ENCODE data around the gene TAF5. TPM values are rescaled to one million over a fixed set of nuclear protein-coding genes. Genes with fewer than 3 reads are reported as not detected.

The TAF5 gene
- total RNA-seq, 5 donors from 2014 or later (not counting 1 experiment from before 2014, with no cell fraction given) = 5.6 to 7.0 (median 6.3) TPM

GRCh38 chr10:103396067-103396788, 28.5 kb downstream of the TAF5 start, which contains the start of the genes ATP5MK and PDCD11:
TSS of gene ATP5MK (minus strand) at chr10:103396475. CDS start at chr10:103392457, 4,018 bp downstream.
TSS of gene PDCD11 (plus strand) at chr10:103396626. CDS start at chr10:103398427, 1,801 bp downstream.
- Histone ChIP-seq H3K4me3 (ENCODE audit: control insufficient read depth in 1 of 2, extremely low read depth in 1 of 2, low read length in 1 of 2) (peak within 1 kb of the TSS; percentile 90 to 95), H3K27me3 (replicated peaks in 1 of 2; ENCODE audit: control insufficient read depth in 2 of 2, extremely low read depth in 1 of 2, insufficient read depth in 2 of 2, low read length in 1 of 2) (no peaks in the 10 kb centered on the region), H3K4me1 (ENCODE audit: control insufficient read depth in 1 of 2, extremely low read depth in 1 of 2, insufficient read depth in 2 of 2, low read length in 2 of 2) (peaks cover 5 to 23% of the 10 kb centered on the region in 2 experiments), H3K27ac (ENCODE audit: low read length) (peak within 1 kb of the TSS; percentile 50), H3K9me3 (no peaks in the 10 kb centered on the region), H3K36me3 (ENCODE audit: control insufficient read depth in 2 of 2, extremely low read depth in 1 of 2, insufficient read depth in 1 of 2, low read length in 1 of 2) (peaks cover 4 to 40% of the 10 kb centered on the region in 2 donors)
- H3K4me3 Mint-ChIP-seq = peak within 1 kb of the TSS; percentile 95 to 99 (median 97)
- ATAC-seq (replicated peaks in 1 of 4) (peak; percentile 98 to 100 (median 99)), DNase-seq (peak; percentile 83 to 98 (median 93))
- POLR2A ChIA-PET = interaction anchor here (0.5 to 0.7 kb wide), 5 partner anchors 13 to 45 kb away, joined by 3 to 7 read pairs (median 3); no protein-coding TSS in a partner anchor
- peaks cover 25% of the 10 kb centered on the region for H3K36me3 Mint-ChIP-seq
- H3K4me1 Mint-ChIP-seq = peaks cover 55 to 64% (median 60%) of the 10 kb centered on the region in 3 donors
- no peaks in the 10 kb centered on the region for H3K27me3 Mint-ChIP-seq
- CTCF ChIA-PET = interaction anchor here in 1 of 2 donors (0.6 to 1.2 kb wide), 2 partner anchors 19 to 1227 kb away, joined by 3 read pairs; no protein-coding TSS in a partner anchor
- H3K27ac Mint-ChIP-seq = peak within 1 kb of the TSS; percentile 92 to 96
- no peaks in the 10 kb centered on the region for H3K9me3 Mint-ChIP-seq
- WGBS (ENCODE audit: insufficient coverage) = under 1% methylated on average over 56 of the region's 56 CpGs

DNA sequence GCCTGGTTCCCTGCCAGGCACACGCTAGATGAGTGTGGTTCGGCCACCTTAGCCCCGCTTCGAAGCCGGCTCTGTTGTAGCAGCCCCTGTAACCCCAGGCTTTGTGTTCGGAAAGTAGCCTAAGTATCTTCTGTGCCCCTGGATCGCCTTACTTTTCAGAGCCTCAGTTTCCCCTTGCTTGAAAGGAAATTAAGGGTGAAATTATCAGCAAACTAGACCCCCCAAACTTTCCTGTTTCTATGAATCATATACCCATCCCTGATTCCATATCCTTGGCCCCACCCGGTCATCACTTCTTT, 29.0 kb downstream of the TAF5 start:
- H3K9me3 Mint-ChIP-seq = no peaks in the 10 kb centered on the region
- Histone ChIP-seq H3K4me1 (ENCODE audit: control insufficient read depth in 1 of 2, extremely low read depth in 1 of 2, insufficient read depth in 2 of 2, low read length in 2 of 2) (peaks cover 5 to 23% of the 10 kb centered on the region in 2 experiments), H3K27ac (ENCODE audit: low read length) (peak overlapping the region; percentile 50), H3K4me3 (ENCODE audit: control insufficient read depth in 1 of 2, extremely low read depth in 1 of 2, low read length in 1 of 2) (peak overlapping the region; percentile 90 to 95), H3K9me3 (no peaks in the 10 kb centered on the region), H3K36me3 (ENCODE audit: control insufficient read depth in 2 of 2, extremely low read depth in 1 of 2, insufficient read depth in 1 of 2, low read length in 1 of 2) (peaks cover 4 to 35% of the 10 kb centered on the region in 2 donors), H3K27me3 (replicated peaks in 1 of 2; ENCODE audit: control insufficient read depth in 2 of 2, extremely low read depth in 1 of 2, insufficient read depth in 2 of 2, low read length in 1 of 2) (no peaks in the 10 kb centered on the region)
- WGBS (ENCODE audit: insufficient coverage) = 0% methylated on average over 5 of the region's 8 CpGs
- peaks cover 25% of the 10 kb centered on the region for H3K36me3 Mint-ChIP-seq
- no peak for DNase-seq
- H3K27me3 Mint-ChIP-seq = no peaks in the 10 kb centered on the region
- ChIA-PET POLR2A (interaction anchor here in 1 of 2 donors (0.5 kb wide), 1 partner anchor 13 kb away, joined by 3 read pairs; no protein-coding TSS in a partner anchor), CTCF (no interaction called here)
- peak overlapping the region; percentile 95 to 99 (median 97) for H3K4me3 Mint-ChIP-seq
- peaks cover 55 to 64% (median 60%) of the 10 kb centered on the region in 3 donors for H3K4me1 Mint-ChIP-seq
- ATAC-seq (replicated peaks in 1 of 4) = no peak
- H3K27ac Mint-ChIP-seq = peak overlapping the region; percentile 92 to 96

DNA sequence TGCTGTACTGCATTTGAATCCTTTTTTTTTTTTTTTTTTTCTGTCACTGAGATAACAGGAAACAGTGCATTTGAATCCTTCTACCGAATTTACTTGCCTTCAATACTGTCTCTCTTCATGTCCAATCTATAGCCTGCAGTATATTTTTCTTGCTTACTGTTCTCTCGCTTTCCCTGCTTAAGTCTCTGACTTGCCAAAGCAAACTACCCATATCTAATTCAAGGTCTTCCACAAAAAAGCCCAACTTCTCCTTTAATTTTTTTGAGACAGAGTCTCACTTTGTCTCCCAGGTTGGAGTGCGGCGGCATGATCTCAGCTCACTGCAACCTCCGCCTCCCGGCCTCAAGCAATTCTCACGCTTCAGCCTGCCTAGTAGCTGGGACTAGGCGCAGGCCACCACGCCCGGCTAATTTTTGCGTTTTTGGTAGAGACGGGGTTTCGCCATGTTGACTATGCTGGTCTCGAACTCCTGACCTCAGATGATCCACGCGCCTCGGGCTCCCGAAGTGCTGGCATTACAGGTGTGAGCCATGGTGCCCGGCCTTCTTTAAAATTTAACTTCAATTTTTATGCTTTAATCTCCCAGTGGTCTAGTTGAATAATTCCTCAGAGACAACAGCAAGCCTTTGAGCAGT, 29.5 kb downstream of the TAF5 start:
- POLR2A ChIA-PET = interaction anchor here in 1 of 2 donors (0.5 kb wide), 1 partner anchor 14 kb away, joined by 3 read pairs; no protein-coding TSS in a partner anchor
- H3K4me1 Mint-ChIP-seq = peaks cover 54 to 64% (median 60%) of the 10 kb centered on the region in 3 donors
- WGBS (ENCODE audit: insufficient coverage) = 69% methylated on average over 17 of the region's 19 CpGs

DNA sequence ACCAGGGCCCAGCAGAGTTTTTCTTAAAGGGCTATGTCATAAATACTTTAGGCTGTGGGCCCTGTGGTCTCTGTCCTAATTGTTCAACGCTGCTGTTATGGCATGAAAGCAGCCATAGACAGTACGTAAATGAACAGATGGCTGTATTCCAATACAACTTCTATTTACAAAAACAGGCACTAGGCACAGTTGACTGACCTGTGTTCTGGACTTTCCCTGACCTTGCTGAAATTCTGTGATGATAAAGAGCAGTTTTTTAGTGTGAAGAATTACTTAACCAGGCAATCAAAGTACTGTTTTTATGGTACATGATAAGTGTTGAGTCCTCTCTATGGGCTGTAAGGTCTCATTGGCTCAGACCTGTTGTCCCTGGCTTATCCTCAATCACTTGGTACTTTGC, 45.8 kb downstream of the TAF5 start:
- no peaks in the 10 kb centered on the region for H3K27me3 Mint-ChIP-seq
- Histone ChIP-seq H3K4me1 (ENCODE audit: control insufficient read depth in 1 of 2, extremely low read depth in 1 of 2, insufficient read depth in 2 of 2, low read length in 2 of 2) (no peaks in the 10 kb centered on the region), H3K4me3 (ENCODE audit: control insufficient read depth in 1 of 2, extremely low read depth in 1 of 2, low read length in 1 of 2) (no peak overlapping the region), H3K27me3 (replicated peaks in 1 of 2; ENCODE audit: control insufficient read depth in 2 of 2, extremely low read depth in 1 of 2, insufficient read depth in 2 of 2, low read length in 1 of 2) (no peaks in the 10 kb centered on the region), H3K9me3 (no peaks in the 10 kb centered on the region), H3K36me3 (ENCODE audit: control insufficient read depth in 2 of 2, extremely low read depth in 1 of 2, insufficient read depth in 1 of 2, low read length in 1 of 2) (peaks cover 40 to 83% of the 10 kb centered on the region in 2 donors), H3K27ac (ENCODE audit: low read length) (no peak overlapping the region)
- no CpG with 5 or more reads among the region's 2 CpGs for WGBS (ENCODE audit: insufficient coverage)
- H3K4me3 Mint-ChIP-seq = no peak overlapping the region
- DNase-seq = no peak
- ATAC-seq (replicated peaks in 1 of 4) = no peak
- H3K36me3 Mint-ChIP-seq = peaks cover 60% of the 10 kb centered on the region
- no peaks in the 10 kb centered on the region for H3K4me1 Mint-ChIP-seq
- ChIA-PET POLR2A (no interaction called here), CTCF (interaction anchor here in 1 of 2 donors (6.9 kb wide), 1 partner anchor 71 kb away, joined by 54 read pairs; no protein-coding TSS in a partner anchor)
- no peak overlapping the region for H3K27ac Mint-ChIP-seq
- no peaks in the 10 kb centered on the region for H3K9me3 Mint-ChIP-seq

More for the DNA sequence above, 29.5 kb downstream of the TAF5 start:
- H3K9me3 Mint-ChIP-seq = no peaks in the 10 kb centered on the region
- H3K27me3 Mint-ChIP-seq = no peaks in the 10 kb centered on the region
- Histone ChIP-seq H3K9me3 (no peaks in the 10 kb centered on the region), H3K4me1 (ENCODE audit: control insufficient read depth in 1 of 2, extremely low read depth in 1 of 2, insufficient read depth in 2 of 2, low read length in 2 of 2) (peaks cover 5 to 23% of the 10 kb centered on the region in 2 experiments), H3K4me3 (ENCODE audit: control insufficient read depth in 1 of 2, extremely low read depth in 1 of 2, low read length in 1 of 2) (peak overlapping the region; percentile 90 to 95), H3K27me3 (replicated peaks in 1 of 2; ENCODE audit: control insufficient read depth in 2 of 2, extremely low read depth in 1 of 2, insufficient read depth in 2 of 2, low read length in 1 of 2) (no peaks in the 10 kb centered on the region), H3K36me3 (ENCODE audit: control insufficient read depth in 2 of 2, extremely low read depth in 1 of 2, insufficient read depth in 1 of 2, low read length in 1 of 2) (peaks cover 4 to 36% of the 10 kb centered on the region in 2 donors), H3K27ac (ENCODE audit: low read length) (peak overlapping the region; percentile 50)
- peak in 1 of 35 experiments; percentile 29 for DNase-seq
- CTCF ChIA-PET = no interaction called here
- peaks cover 25% of the 10 kb centered on the region for H3K36me3 Mint-ChIP-seq
- peak overlapping the region; percentile 92 to 96 for H3K27ac Mint-ChIP-seq
- no peak for ATAC-seq (replicated peaks in 1 of 4)
- H3K4me3 Mint-ChIP-seq = peak overlapping the region; percentile 95 to 99 (median 97)

DNA sequence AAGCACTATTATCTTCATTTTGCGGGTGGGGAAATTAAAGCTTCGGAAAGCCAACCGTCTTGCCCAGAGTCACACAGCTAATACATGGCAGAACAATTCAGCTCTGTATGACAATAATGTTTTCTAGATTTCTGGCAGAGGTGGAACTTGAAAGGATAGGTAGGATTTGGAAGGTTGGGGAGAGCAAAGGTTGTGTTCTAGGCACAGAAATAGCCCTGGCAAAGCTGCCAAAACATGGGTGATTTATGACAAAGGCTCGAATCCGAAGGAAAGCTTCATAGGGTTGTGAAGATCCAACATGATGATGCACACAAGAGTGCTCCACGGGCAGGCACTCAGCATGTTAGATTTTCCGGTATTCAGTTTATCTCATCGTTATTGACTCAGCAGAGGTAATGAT, 47.8 kb downstream of the TAF5 start:
- Mint-ChIP-seq H3K4me3 (no peak overlapping the region), H3K4me1 (no peaks in the 10 kb centered on the region), H3K9me3 (no peaks in the 10 kb centered on the region), H3K27ac (no peak overlapping the region), H3K27me3 (no peaks in the 10 kb centered on the region), H3K36me3 (peaks cover 63% of the 10 kb centered on the region)
- H3K9me3 ChIP-seq = no peaks in the 10 kb centered on the region
- POLR2A ChIA-PET = no interaction called here
- no peaks in the 10 kb centered on the region for H3K4me1 ChIP-seq (ENCODE audit: control insufficient read depth in 1 of 2, extremely low read depth in 1 of 2, insufficient read depth in 2 of 2, low read length in 2 of 2)
- no peak overlapping the region for H3K27ac ChIP-seq (ENCODE audit: low read length)
- peaks cover 43 to 88% of the 10 kb centered on the region in 2 donors for H3K36me3 ChIP-seq (ENCODE audit: control insufficient read depth in 2 of 2, extremely low read depth in 1 of 2, insufficient read depth in 1 of 2, low read length in 1 of 2)
- ATAC-seq (replicated peaks in 1 of 4) = no peak
- H3K4me3 ChIP-seq (ENCODE audit: control insufficient read depth in 1 of 2, extremely low read depth in 1 of 2, low read length in 1 of 2) = no peak overlapping the region
- CTCF ChIA-PET = interaction anchor here (0.8 to 6.9 kb wide), 6 partner anchors 20 to 73 kb away, joined by 3 to 54 read pairs (median 4); partner anchors contain the start of gene ATP5MK (in 1 of the 2)
- DNase-seq = no peak
- H3K27me3 ChIP-seq (replicated peaks in 1 of 2; ENCODE audit: control insufficient read depth in 2 of 2, extremely low read depth in 1 of 2, insufficient read depth in 2 of 2, low read length in 1 of 2) = no peaks in the 10 kb centered on the region
- WGBS (ENCODE audit: insufficient coverage) = 95% methylated on average over 5 of the region's 8 CpGs

Data from T-cell (primary cell).